ENCODE measurements around the gene CDH11.

CDH11 gene

GRCh38 chr16:65124212-65124548 lies 2.3 kb upstream of the CDH11 start:
- H3K4me3 ChIP-seq (ENCODE audit: low read depth in 1 of 2, low read length in 2 of 2), result peak overlapping the region; percentile 60 to 92
- no peaks in the 10 kb centered on the region for H3K9me3 ChIP-seq (ENCODE audit: control insufficient read depth in 1 of 2, low read length in 2 of 2)
- no peaks in the 10 kb centered on the region for H3K27me3 ChIP-seq (ENCODE audit: low read depth, low read length)
- H3K27ac ChIP-seq (ENCODE audit: low read length), result peak overlapping the region; percentile 82
- peaks cover 0 to 23% of the 10 kb centered on the region in 2 donors for H3K36me3 ChIP-seq (ENCODE audit: control insufficient read depth in 1 of 2, insufficient read depth in 2 of 2, low read length in 2 of 2)
- peaks cover 0 to 14% of the 10 kb centered on the region in 2 donors for H3K4me1 ChIP-seq (ENCODE audit: control insufficient read depth in 1 of 2, insufficient read depth in 2 of 2, low read length in 2 of 2)

GRCh38 chr16:65123396-65124211 lies 1.7 kb upstream of the CDH11 start:
- peak overlapping the region; percentile 82 for H3K27ac ChIP-seq (ENCODE audit: low read length)
- H3K4me3 ChIP-seq (ENCODE audit: low read depth in 1 of 2, low read length in 2 of 2), result peak overlapping the region; percentile 60 to 92
- no peaks in the 10 kb centered on the region for H3K27me3 ChIP-seq (ENCODE audit: low read depth, low read length)
- H3K36me3 ChIP-seq (ENCODE audit: control insufficient read depth in 1 of 2, insufficient read depth in 2 of 2, low read length in 2 of 2), result peaks cover 0 to 23% of the 10 kb centered on the region in 2 donors
- no peaks in the 10 kb centered on the region for H3K9me3 ChIP-seq (ENCODE audit: control insufficient read depth in 1 of 2, low read length in 2 of 2)
- peaks cover 0 to 18% of the 10 kb centered on the region in 2 donors for H3K4me1 ChIP-seq (ENCODE audit: control insufficient read depth in 1 of 2, insufficient read depth in 2 of 2, low read length in 2 of 2)

GRCh38 chr16:65122724-65123395 lies 997 bp upstream of the CDH11 start:
- Histone ChIP-seq H3K4me3 (ENCODE audit: low read depth in 1 of 2, low read length in 2 of 2) (peak overlapping the region; percentile 60 to 92), H3K27ac (ENCODE audit: low read length) (peak overlapping the region; percentile 72), H3K4me1 (ENCODE audit: control insufficient read depth in 1 of 2, insufficient read depth in 2 of 2, low read length in 2 of 2) (peaks cover 0 to 23% of the 10 kb centered on the region in 2 donors), H3K9me3 (ENCODE audit: control insufficient read depth in 1 of 2, low read length in 2 of 2) (no peaks in the 10 kb centered on the region), H3K36me3 (ENCODE audit: control insufficient read depth in 1 of 2, insufficient read depth in 2 of 2, low read length in 2 of 2) (peaks cover 0 to 23% of the 10 kb centered on the region in 2 donors), H3K27me3 (ENCODE audit: low read depth, low read length) (no peaks in the 10 kb centered on the region)

GRCh38 chr16:65120831-65121721 lies 787 bp downstream of the CDH11 start:
- Histone ChIP-seq H3K27me3 (ENCODE audit: low read depth, low read length) (no peaks in the 10 kb centered on the region), H3K27ac (ENCODE audit: low read length) (peak overlapping the region; percentile 72)

GRCh38 chr16:65120461-65120830 lies 1.4 kb downstream of the CDH11 start:
- H3K27ac ChIP-seq (ENCODE audit: low read length), result peak overlapping the region; percentile 72
- H3K4me1 ChIP-seq (ENCODE audit: control insufficient read depth in 1 of 2, insufficient read depth in 2 of 2, low read length in 2 of 2), result peaks cover 0 to 41% of the 10 kb centered on the region in 2 donors
- H3K27me3 ChIP-seq (ENCODE audit: low read depth, low read length), result no peaks in the 10 kb centered on the region
- peak overlapping the region; percentile 61 to 92 for H3K4me3 ChIP-seq (ENCODE audit: low read depth in 1 of 2, low read length in 2 of 2)
- no peaks in the 10 kb centered on the region for H3K9me3 ChIP-seq (ENCODE audit: control insufficient read depth in 1 of 2, low read length in 2 of 2)
- H3K36me3 ChIP-seq (ENCODE audit: control insufficient read depth in 1 of 2, insufficient read depth in 2 of 2, low read length in 2 of 2), result peaks cover 0 to 23% of the 10 kb centered on the region in 2 donors

More at GRCh38 chr16:65120831-65121721, 787 bp downstream of the CDH11 start:
- Histone ChIP-seq H3K4me3 (ENCODE audit: low read depth in 1 of 2, low read length in 2 of 2) (peak overlapping the region; percentile 61 to 92), H3K4me1 (ENCODE audit: control insufficient read depth in 1 of 2, insufficient read depth in 2 of 2, low read length in 2 of 2) (peaks cover 0 to 41% of the 10 kb centered on the region in 2 donors), H3K9me3 (ENCODE audit: control insufficient read depth in 1 of 2, low read length in 2 of 2) (no peaks in the 10 kb centered on the region), H3K36me3 (ENCODE audit: control insufficient read depth in 1 of 2, insufficient read depth in 2 of 2, low read length in 2 of 2) (peaks cover 0 to 23% of the 10 kb centered on the region in 2 donors)

- H3K4me3 ChIP-seq (ENCODE audit: low read depth in 1 of 2, low read length in 2 of 2), result peak overlapping the region; percentile 61 to 92
- H3K36me3 ChIP-seq (ENCODE audit: control insufficient read depth in 1 of 2, insufficient read depth in 2 of 2, low read length in 2 of 2), result peaks cover 0 to 23% of the 10 kb centered on the region in 2 donors
- peaks cover 0 to 41% of the 10 kb centered on the region in 2 donors for H3K4me1 ChIP-seq (ENCODE audit: control insufficient read depth in 1 of 2, insufficient read depth in 2 of 2, low read length in 2 of 2)
- H3K27me3 ChIP-seq (ENCODE audit: low read depth, low read length), result no peaks in the 10 kb centered on the region
- no peaks in the 10 kb centered on the region for H3K9me3 ChIP-seq (ENCODE audit: control insufficient read depth in 1 of 2, low read length in 2 of 2)
- H3K27ac ChIP-seq (ENCODE audit: low read length), result peak overlapping the region; percentile 72
These were observed 1.9 kb downstream of the CDH11 start for GRCh38 chr16:65119901-65120401.

- Histone ChIP-seq H3K9me3 (ENCODE audit: control insufficient read depth in 1 of 2, low read length in 2 of 2) (no peaks in the 10 kb centered on the region), H3K4me1 (ENCODE audit: control insufficient read depth in 1 of 2, insufficient read depth in 2 of 2, low read length in 2 of 2) (peaks cover 0 to 46% of the 10 kb centered on the region in 2 donors), H3K27ac (ENCODE audit: low read length) (no peak overlapping the region), H3K36me3 (ENCODE audit: control insufficient read depth in 1 of 2, insufficient read depth in 2 of 2, low read length in 2 of 2) (peaks cover 0 to 23% of the 10 kb centered on the region in 2 donors), H3K4me3 (ENCODE audit: low read depth in 1 of 2, low read length in 2 of 2) (peak overlapping the region in 1 of 2 donors; percentile 92), H3K27me3 (ENCODE audit: low read depth, low read length) (no peaks in the 10 kb centered on the region)
These were observed 2.4 kb downstream of the CDH11 start for GRCh38 chr16:65119435-65119834.

- H3K27ac ChIP-seq (ENCODE audit: low read length), result no peak overlapping the region
- peaks cover 0 to 47% of the 10 kb centered on the region in 2 donors for H3K4me1 ChIP-seq (ENCODE audit: control insufficient read depth in 1 of 2, insufficient read depth in 2 of 2, low read length in 2 of 2)
- peaks cover 0 to 23% of the 10 kb centered on the region in 2 donors for H3K36me3 ChIP-seq (ENCODE audit: control insufficient read depth in 1 of 2, insufficient read depth in 2 of 2, low read length in 2 of 2)
- no peaks in the 10 kb centered on the region for H3K27me3 ChIP-seq (ENCODE audit: low read depth, low read length)
- H3K9me3 ChIP-seq (ENCODE audit: control insufficient read depth in 1 of 2, low read length in 2 of 2), result no peaks in the 10 kb centered on the region
- no peak overlapping the region for H3K4me3 ChIP-seq (ENCODE audit: low read depth in 1 of 2, low read length in 2 of 2)
These were observed 3.0 kb downstream of the CDH11 start for GRCh38 chr16:65118871-65119270.

GRCh38 chr16:65117811-65118448 lies 3.9 kb downstream of the CDH11 start:
- H3K4me3 ChIP-seq (ENCODE audit: low read depth in 1 of 2, low read length in 2 of 2), result peak overlapping the region in 1 of 2 donors; percentile 1
- no peak overlapping the region for H3K27ac ChIP-seq (ENCODE audit: low read length)
- no peaks in the 10 kb centered on the region for H3K27me3 ChIP-seq (ENCODE audit: low read depth, low read length)
- H3K4me1 ChIP-seq (ENCODE audit: control insufficient read depth in 1 of 2, insufficient read depth in 2 of 2, low read length in 2 of 2), result peaks cover 0 to 47% of the 10 kb centered on the region in 2 donors
- H3K36me3 ChIP-seq (ENCODE audit: control insufficient read depth in 1 of 2, insufficient read depth in 2 of 2, low read length in 2 of 2), result peaks cover 0 to 23% of the 10 kb centered on the region in 2 donors
- H3K9me3 ChIP-seq (ENCODE audit: control insufficient read depth in 1 of 2, low read length in 2 of 2), result no peaks in the 10 kb centered on the region

GRCh38 chr16:65116818-65117430 lies 4.9 kb downstream of the CDH11 start:
- Histone ChIP-seq H3K4me3 (ENCODE audit: low read depth in 1 of 2, low read length in 2 of 2) (no peak overlapping the region), H3K9me3 (ENCODE audit: control insufficient read depth in 1 of 2, low read length in 2 of 2) (no peaks in the 10 kb centered on the region), H3K4me1 (ENCODE audit: control insufficient read depth in 1 of 2, insufficient read depth in 2 of 2, low read length in 2 of 2) (peaks cover 0 to 47% of the 10 kb centered on the region in 2 donors), H3K36me3 (ENCODE audit: control insufficient read depth in 1 of 2, insufficient read depth in 2 of 2, low read length in 2 of 2) (peaks cover 0 to 18% of the 10 kb centered on the region in 2 donors), H3K27me3 (ENCODE audit: low read depth, low read length) (no peaks in the 10 kb centered on the region), H3K27ac (ENCODE audit: low read length) (no peak overlapping the region)

All from muscle layer of duodenum (tissue), 2 donors.